Pancreas (tissue), 10 donors: ENCODE measurements around the gene CIDEA. TPM values are rescaled to one million over a fixed set of nuclear protein-coding genes. Genes with fewer than 3 reads are reported as not detected.
A peak's percentile ranks its signal among the peaks of the same experiment; 100 is the strongest.

Source experiments
- ATAC-seq, 4 donors: fragments of 200-7000 bp; cut with Tn5 transposase; one replicate each; pipeline versions ENCODE4 v1.8.0 to v1.9.1; 2020; ENCODE audit warnings: mild to moderate bottlenecking in 4 of 4, moderate library complexity in 4 of 4
- DNase-seq, 6 donors: peaks; one replicate each; pipeline ENCODE4 v3.0.0-alpha.2; 2020
- FAIRE-seq: peaks from 2 replicates; lab custom pipeline; 2012; peaks lifted over from hg19 to GRCh38; lab: Jason Lieb, UNC
- H3K27ac ChIP-seq, 4 donors: fragments of 200-600 bp; sonication (generic); 1 replicate in 3 of 4; 2 replicates in 1 of 4; pipeline versions ENCODE4 v1.5.0 to v1.8.0; 2020
- H3K27me3 ChIP-seq, 4 donors: fragments of 200-600 bp; one replicate each; pipeline ENCODE4 v1.8.0; 2021
- H3K36me3 ChIP-seq, 3 donors: fragments of 200-600 bp; sonication (generic) in 1 of 3; one replicate each; pipeline versions ENCODE4 v1.5.0 to v1.8.0; 2020 to 2021
- H3K4me1 ChIP-seq, 3 donors: fragments of 200-600 bp; one replicate each; pipeline ENCODE4 v1.8.0; 2021
- H3K4me3 ChIP-seq, 4 donors: fragments of 200-600 bp; sonication (generic) in 2 of 4; one replicate each; pipeline versions ENCODE4 v1.5.0 to v1.8.0; 2020 to 2021
- H3K9me3 ChIP-seq, 4 donors: fragments of 200-600 bp; one replicate each; pipeline ENCODE4 v1.8.0; 2021
- WGBS, 2 donors: extraction: QIAGEN DNeasy Blood & Tissue Kit; methylation state at CpG; one replicate each; pipeline ENCODE4 v1.1.7; 2013; 5-methylcytosine and 5-hydroxymethylcytosine counted together
- intact Hi-C, 3 donors: fragments of 100-400 bp; cut with DNase I; formaldehyde crosslinking; loops; one replicate each; pipeline versions ENCODE4 v1.11.1 to v1.14.2; 2022
- polyA plus RNA-seq, 2 donors: library from polyadenylated mRNA; stranded (reverse); fragments of 200-250 nt; gene quantifications; one replicate each; pipeline ENCODE4 v1.2.3, GENCODE V29; 2013
- total RNA-seq, 6 donors: library from RNA; stranded (reverse); fragmentation: NEBNext Ultra II Directional in 4 of 6; extraction: Animal tissue kit (Norgen Biotek cat#: 25700) in 4 of 6; gene quantifications; one replicate each; pipeline versions ENCODE4 v1.2.1 to v1.2.4, GENCODE V29; 2021 to 2023
- TF ChIP-seq, protein P1 (sequence below), 4 donors: fragments of 200-600 bp; sonication (generic) in 3 of 4; IDR thresholded peaks; one replicate each; pipeline versions ENCODE4 v1.5.0 to v1.8.0; 2021; ENCODE audit warnings: antibody characterized with exemption in 4 of 4
- donor health status: healthy with polysubstance abuse.
- donor health status: DM: no; HTN: no; CAD: no; lungs with moderate emphysema.
- donor health status: DM: no; HTN: no; CAD: no.
- donor health status: control.
- donor health status: control.
- donor health status: Bipolar disorder and iron deficiency.
- donor health status: DM: yes; HTN: yes; CAD: no.
- donor health status: DM: no; HTN: no; CAD: no.
- donor health status: DM: no; HTN: no; CAD: no.
- donor health status: DM: yes; HTN: yes; CAD: no.

CIDEA gene
- total and polyA plus RNA-seq, 8 donors = 0.35 to 3.5 (median 0.64) TPM; not detected in 5

DNA sequence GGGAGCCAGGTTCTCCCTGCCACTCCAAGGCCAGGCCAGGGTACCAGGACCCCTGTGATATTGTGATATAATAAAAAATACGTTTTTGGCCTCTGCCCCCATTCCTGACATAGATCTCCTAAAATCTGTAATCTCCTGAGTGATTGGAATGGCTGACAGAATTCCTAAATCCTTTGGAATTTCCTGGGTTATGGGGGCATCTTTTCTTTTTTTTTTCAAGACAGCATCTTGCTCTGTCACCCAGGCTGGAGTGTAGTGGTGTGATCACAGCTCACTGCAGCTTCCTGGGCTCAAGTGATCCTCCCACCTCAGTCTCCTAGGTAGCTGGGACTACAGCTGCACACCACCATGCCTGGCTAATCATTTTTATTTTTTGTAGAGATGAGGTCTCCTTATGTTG is 27.7 kb downstream of the CIDEA start:
- no peaks in the 10 kb centered on the region for H3K9me3 ChIP-seq
- ATAC-seq = no peak
- no peaks in the 10 kb centered on the region for H3K36me3 ChIP-seq
- no peak for DNase-seq
- H3K4me1 ChIP-seq = no peaks in the 10 kb centered on the region
- H3K27me3 ChIP-seq = no peaks in the 10 kb centered on the region
- TF ChIP-seq, protein P1, sequence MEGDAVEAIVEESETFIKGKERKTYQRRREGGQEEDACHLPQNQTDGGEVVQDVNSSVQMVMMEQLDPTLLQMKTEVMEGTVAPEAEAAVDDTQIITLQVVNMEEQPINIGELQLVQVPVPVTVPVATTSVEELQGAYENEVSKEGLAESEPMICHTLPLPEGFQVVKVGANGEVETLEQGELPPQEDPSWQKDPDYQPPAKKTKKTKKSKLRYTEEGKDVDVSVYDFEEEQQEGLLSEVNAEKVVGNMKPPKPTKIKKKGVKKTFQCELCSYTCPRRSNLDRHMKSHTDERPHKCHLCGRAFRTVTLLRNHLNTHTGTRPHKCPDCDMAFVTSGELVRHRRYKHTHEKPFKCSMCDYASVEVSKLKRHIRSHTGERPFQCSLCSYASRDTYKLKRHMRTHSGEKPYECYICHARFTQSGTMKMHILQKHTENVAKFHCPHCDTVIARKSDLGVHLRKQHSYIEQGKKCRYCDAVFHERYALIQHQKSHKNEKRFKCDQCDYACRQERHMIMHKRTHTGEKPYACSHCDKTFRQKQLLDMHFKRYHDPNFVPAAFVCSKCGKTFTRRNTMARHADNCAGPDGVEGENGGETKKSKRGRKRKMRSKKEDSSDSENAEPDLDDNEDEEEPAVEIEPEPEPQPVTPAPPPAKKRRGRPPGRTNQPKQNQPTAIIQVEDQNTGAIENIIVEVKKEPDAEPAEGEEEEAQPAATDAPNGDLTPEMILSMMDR (IDR thresholded peaks at IDR 0.05) = no peak
- H3K27ac ChIP-seq = no peak overlapping the region
- H3K4me3 ChIP-seq = no peak overlapping the region
- FAIRE-seq = no peak
- intact Hi-C loops = no loop called here
- WGBS, 2 donors = 46 to 52% methylated on average over 1 of the region's 1 CpG

DNA sequence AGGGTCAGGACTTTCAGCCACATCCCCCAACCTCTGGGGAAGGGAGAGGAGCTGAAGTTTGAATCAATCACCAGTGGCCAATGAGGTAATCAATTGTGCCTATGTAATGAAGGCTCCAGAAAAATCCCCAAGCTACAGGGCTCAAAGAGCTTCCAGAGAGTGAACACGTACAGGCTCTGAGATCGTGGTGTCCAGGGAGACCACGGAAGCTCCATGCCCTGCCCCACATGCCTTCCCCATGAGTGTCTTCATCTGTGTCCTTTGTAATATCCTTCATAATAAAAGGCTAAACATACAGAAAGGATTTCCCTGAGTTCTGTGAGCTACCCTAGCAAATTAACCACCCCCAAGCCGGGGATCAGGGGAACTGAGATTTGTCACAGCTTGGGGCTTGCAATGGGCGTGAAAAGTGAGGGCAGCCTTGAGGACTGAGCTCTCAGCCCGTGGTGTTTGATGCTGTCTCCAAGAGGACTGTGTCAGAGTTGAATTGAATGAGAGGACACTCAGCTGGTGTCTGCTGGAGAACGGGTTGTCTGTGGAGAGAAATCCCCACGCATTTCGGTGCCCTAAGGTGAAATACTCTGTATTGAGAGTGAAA is 28.4 kb downstream of the CIDEA start:
- H3K4me1 ChIP-seq = no peaks in the 10 kb centered on the region
- ATAC-seq (no peak), FAIRE-seq (no peak), DNase-seq (no peak)
- no peaks in the 10 kb centered on the region for H3K27me3 ChIP-seq
- 79 to 84% methylated on average over 9 of the region's 9 CpGs for WGBS, 2 donors
- H3K27ac ChIP-seq = no peak overlapping the region
- intact Hi-C loops = no loop called here
- H3K36me3 ChIP-seq = no peaks in the 10 kb centered on the region
- no peak overlapping the region for H3K4me3 ChIP-seq
- TF ChIP-seq, protein P1 (IDR thresholded peaks at IDR 0.05) = no peak
- no peaks in the 10 kb centered on the region for H3K9me3 ChIP-seq

DNA sequence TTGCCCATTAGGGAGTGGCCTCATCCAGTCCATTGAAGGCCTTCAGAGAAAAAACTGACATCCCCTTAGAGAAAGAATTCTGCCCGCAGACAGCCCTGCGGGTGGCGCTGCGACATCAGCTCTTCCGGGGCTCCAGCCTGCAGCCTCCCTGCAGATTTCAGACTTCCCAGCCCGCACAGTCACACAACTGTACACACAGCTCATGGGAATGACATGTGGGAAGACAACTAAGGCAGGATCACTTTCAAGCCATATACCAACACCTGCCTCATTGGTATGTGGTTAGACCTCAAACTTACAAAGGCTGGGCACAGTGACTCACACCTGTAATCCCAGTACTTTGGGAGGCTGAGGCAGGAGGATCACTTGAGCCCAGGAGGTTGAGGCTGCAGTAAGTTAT is 29.1 kb downstream of the CIDEA start:
- TF ChIP-seq, protein P1 (IDR thresholded peaks at IDR 0.05) = no peak
- no peak for ATAC-seq

DNA sequence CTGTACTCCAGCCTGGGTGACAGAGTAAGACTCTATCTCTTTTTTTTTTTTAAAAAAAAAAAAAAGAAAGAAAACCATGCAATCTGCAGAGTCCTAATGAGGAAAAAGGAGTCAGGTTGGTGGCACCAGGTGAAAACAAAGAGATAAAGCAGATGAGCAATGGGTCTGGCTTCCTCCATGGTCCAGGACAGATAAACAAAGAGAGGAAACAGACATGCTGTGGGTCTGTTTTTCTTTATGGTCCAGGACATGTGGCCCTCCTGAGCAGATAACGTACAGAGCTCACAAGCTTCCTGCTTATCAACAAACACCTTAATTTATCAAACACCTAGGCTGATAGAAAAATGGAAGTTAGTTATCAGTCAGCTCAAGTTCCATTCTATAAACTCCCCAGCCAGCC is 29.5 kb downstream of the CIDEA start:
- H3K27me3 ChIP-seq = no peaks in the 10 kb centered on the region
- H3K9me3 ChIP-seq = no peaks in the 10 kb centered on the region
- no peak for ATAC-seq
- 44 to 45% methylated on average over 1 of the region's 1 CpG for WGBS, 2 donors
- intact Hi-C loops = no loop called here
- no peak for FAIRE-seq
- peaks cover 0 to 5% (median 0%) of the 10 kb centered on the region in 3 donors for H3K4me1 ChIP-seq
- H3K27ac ChIP-seq = no peak overlapping the region
- TF ChIP-seq, protein P1 (IDR thresholded peaks at IDR 0.05) = no peak
- no peaks in the 10 kb centered on the region for H3K36me3 ChIP-seq
- no peak overlapping the region for H3K4me3 ChIP-seq
- DNase-seq = no peak

More for the DNA sequence above, 29.1 kb downstream of the CIDEA start:
- no peaks in the 10 kb centered on the region for H3K9me3 ChIP-seq
- H3K4me3 ChIP-seq = no peak overlapping the region
- H3K4me1 ChIP-seq = peaks cover 0 to under 1% (median 0%) of the 10 kb centered on the region in 3 donors
- H3K36me3 ChIP-seq = no peaks in the 10 kb centered on the region
- no peak overlapping the region for H3K27ac ChIP-seq
- H3K27me3 ChIP-seq = no peaks in the 10 kb centered on the region
- DNase-seq (no peak), FAIRE-seq (no peak)
- WGBS, 2 donors = 30 to 40% methylated on average over 6 of the region's 6 CpGs
- intact Hi-C loops = no loop called here

DNA sequence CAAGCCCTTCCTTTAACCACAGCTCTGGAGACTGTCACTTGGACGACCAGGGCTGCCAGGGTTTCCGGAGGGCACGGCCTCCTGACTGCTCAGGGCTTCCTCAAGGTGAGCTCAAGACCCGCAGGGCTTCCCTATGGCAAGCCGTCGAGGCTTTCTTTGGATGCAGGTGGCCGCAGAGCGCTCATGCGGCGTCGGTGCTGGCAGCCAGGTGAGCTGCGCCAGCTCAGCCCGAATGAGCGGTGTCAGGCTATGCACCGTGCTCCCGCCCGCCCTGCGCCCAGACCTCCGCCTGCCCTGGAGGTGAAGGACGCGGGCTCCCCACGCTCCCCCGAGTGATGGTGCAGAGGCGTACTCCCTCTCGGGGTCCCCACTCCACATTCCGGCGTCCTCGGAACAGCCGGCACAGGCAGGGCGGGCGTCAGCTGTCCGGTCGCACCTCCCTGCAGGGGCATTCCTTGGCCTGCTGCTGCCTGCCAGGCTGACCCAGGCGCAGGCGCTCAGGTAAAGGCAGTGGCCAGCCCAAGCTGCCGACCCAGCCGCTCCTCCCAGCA is 33.0 kb downstream of the CIDEA start:
- intact Hi-C loops = no loop called here
- no peaks in the 10 kb centered on the region for H3K36me3 ChIP-seq

More for the DNA sequence above, 33.0 kb downstream of the CIDEA start:
- no peaks in the 10 kb centered on the region for H3K9me3 ChIP-seq
- peak in 1 of 6 donors; percentile 75 for DNase-seq
- peaks cover 0 to 7% (median 0%) of the 10 kb centered on the region in 3 donors for H3K4me1 ChIP-seq
- WGBS, 2 donors = 16 to 26% methylated on average over 35 to 37 of the region's 37 CpGs
- ATAC-seq = peak; percentile 72 to 88 (median 82)
- no peaks in the 10 kb centered on the region for H3K27me3 ChIP-seq
- peak overlapping the region in 1 of 4 donors; percentile 40 for H3K27ac ChIP-seq
- FAIRE-seq = no peak
- TF ChIP-seq, protein P1 (IDR thresholded peaks at IDR 0.05) = no peak
- H3K4me3 ChIP-seq = peak overlapping the region; percentile 21 to 53 (median 34)
